GM06990 (cell line): ENCODE results near the gene OSBPL10.
"Not testable (repeated sequence)": the region's sequence is repeated elsewhere in the genome, so short reads cannot be mapped to it uniquely, and the experiment has no call there.

Experiments used
- DNase-seq: peaks from one replicate; pipeline ENCODE4 v3.0.0-alpha.2; 2011; ENCODE audit not compliant: insufficient read length; ENCODE audit errors: extremely low read depth
- H3K27me3 ChIP-seq: replicated peaks from 2 replicates; pipeline ENCODE4 v1.6.0; 2011; ENCODE audit warnings: low read length; ENCODE audit not compliant: control insufficient read depth, insufficient read depth
- H3K36me3 ChIP-seq: 2 replicates; pipeline ENCODE4 v1.5.1; 2011; ENCODE audit warnings: low read length; ENCODE audit not compliant: control insufficient read depth, insufficient read depth
- H3K4me3 ChIP-seq: replicated peaks from 2 replicates; pipeline ENCODE4 v1.5.1; 2011; ENCODE audit warnings: low read depth, mild to moderate bottlenecking, control low read depth, low read length
- TF ChIP-seq, protein P1 (sequence below): IDR thresholded peaks from 2 replicates; pipeline ENCODE4 v1.5.1; 2011; ENCODE audit warnings: low read length, control low read depth, mild to moderate bottlenecking, inconsistent platforms; ENCODE audit not compliant: insufficient read depth, poor library complexity, severe bottlenecking

Gene OSBPL10

DNA sequence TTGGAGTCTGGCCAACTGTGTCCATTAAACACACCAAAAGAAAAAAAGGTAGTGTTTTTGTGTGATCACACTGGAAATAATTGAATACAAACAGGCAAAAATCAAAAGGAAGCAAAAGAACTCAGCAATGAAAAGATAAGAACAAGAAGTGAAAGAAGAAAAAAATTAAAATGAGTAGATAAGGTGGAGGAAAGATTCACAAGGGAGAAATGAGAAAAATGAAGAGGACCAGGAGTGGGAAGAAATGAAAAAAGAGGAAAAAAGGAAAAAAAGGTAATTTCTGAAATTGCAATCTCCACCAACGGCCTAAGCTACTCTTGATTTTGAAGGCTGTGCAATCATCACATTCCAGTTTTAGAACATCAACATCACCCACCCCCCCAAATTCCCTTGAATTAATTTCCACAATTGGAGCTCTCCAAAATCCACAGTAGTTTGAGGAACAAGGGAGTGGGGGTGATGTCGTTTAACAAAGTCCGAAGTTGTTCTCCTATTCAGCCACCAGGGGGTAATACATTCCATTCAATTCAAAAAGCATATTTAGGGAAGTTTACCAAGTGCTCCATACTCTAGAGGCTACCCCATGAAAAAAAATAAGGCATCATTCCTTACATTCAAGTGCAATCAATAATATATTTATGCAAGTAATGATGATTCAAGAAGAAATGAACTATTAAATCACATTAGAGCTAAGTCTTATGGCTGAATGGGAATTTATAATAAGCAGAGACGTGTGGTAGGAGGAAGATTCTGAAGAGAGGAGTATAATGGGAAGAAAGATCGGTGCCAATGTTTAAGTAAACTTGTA lies 37.9 kb upstream of the OSBPL10 start:
- DNase-seq, result no peak
- H3K27me3 ChIP-seq, result no peaks in the 10 kb centered on the region
- TF ChIP-seq, protein P1, sequence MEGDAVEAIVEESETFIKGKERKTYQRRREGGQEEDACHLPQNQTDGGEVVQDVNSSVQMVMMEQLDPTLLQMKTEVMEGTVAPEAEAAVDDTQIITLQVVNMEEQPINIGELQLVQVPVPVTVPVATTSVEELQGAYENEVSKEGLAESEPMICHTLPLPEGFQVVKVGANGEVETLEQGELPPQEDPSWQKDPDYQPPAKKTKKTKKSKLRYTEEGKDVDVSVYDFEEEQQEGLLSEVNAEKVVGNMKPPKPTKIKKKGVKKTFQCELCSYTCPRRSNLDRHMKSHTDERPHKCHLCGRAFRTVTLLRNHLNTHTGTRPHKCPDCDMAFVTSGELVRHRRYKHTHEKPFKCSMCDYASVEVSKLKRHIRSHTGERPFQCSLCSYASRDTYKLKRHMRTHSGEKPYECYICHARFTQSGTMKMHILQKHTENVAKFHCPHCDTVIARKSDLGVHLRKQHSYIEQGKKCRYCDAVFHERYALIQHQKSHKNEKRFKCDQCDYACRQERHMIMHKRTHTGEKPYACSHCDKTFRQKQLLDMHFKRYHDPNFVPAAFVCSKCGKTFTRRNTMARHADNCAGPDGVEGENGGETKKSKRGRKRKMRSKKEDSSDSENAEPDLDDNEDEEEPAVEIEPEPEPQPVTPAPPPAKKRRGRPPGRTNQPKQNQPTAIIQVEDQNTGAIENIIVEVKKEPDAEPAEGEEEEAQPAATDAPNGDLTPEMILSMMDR, result peak; percentile 61
- H3K4me3 ChIP-seq, result no peak overlapping the region
- H3K36me3 ChIP-seq, result no peaks in the 10 kb centered on the region

DNA sequence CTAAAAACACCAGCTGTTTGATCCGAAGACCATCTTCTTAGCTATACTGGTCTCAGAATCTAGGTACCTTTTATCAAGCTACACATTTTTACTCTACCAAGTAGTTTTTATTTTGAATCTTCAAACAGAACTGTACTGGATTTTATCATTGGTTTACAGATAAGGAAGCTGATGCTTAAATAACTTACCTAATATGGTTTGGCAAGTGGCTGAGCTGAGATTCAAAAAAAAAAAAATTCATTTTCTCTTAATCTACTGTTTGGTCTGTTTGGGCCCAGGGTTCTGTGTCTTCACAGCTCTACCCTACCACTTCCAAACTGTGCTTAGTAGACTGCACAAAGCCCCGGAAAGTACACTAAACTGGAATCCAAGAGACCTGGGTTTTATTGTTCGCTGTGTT lies 36.2 kb upstream of the OSBPL10 start:
- TF ChIP-seq, protein P1, result no peak
- Histone ChIP-seq H3K36me3 (no peaks in the 10 kb centered on the region), H3K27me3 (no peaks in the 10 kb centered on the region), H3K4me3 (no peak overlapping the region)
- no peak for DNase-seq

DNA sequence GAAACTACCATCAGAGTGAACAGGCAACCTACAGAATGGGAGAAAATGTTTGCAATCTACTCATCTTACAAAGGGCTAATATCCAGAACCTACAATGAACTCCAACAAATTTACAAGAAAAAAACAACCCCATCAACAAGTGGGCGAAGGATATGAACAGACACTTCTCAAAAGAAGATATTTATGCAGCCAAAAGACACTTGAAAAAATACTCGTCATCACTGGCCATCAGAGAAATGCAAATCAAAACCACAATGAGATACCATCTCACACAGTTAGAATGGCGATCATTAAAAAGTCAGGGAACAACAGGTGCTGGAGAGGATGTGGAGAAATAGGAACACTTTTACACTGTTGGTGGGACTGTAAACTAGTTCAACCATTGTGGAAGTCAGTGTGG lies 34.6 kb upstream of the OSBPL10 start:
- H3K36me3 ChIP-seq, H3K4me3 ChIP-seq, H3K27me3 ChIP-seq, DNase-seq: not testable (repeated sequence)

DNA sequence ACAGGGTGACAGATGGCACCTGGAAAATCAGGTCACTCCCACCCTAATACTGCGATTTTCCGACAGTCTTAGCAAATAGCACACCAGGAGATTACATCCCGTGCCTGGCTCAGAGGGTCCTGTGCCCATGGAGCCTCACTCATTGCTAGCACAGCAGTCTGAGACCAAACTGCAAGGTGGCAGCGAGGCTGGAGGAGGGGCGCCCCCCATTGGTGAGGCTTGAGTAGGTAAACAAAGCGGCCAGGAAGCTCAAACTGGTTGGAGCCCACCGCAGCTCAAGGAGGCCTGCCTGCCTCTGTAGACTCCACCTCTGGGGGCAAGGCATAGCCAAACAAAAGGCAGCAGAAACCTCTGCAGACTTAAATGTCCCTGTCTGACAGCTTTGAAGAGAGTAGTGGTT lies 29.6 kb upstream of the OSBPL10 start:
- not testable (repeated sequence) for DNase-seq, H3K36me3 ChIP-seq, H3K4me3 ChIP-seq, H3K27me3 ChIP-seq

DNA sequence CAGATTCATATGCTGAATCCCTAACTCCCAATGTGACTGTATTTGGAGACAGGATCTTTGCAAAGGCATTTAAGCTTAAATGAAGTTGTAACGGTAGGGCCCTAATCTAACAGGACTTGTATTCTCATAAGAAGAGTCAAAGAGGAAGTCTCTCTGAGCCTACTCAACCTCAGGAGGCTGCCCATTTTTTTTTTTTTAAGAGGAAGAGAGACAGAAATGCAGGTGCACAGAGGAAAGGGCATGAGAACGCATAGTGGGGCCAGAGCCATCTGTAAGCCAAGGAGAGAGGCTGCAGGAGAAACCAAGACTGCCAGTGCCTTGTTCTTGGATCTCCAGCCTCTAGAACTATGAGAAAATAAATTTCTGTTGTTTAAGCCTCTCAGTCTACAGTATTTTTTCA lies 28.9 kb upstream of the OSBPL10 start:
- no peak for DNase-seq
- no peaks in the 10 kb centered on the region; the same call in 1 of the 2 replicates for H3K27me3 ChIP-seq
- TF ChIP-seq, protein P1, result no peak

DNA sequence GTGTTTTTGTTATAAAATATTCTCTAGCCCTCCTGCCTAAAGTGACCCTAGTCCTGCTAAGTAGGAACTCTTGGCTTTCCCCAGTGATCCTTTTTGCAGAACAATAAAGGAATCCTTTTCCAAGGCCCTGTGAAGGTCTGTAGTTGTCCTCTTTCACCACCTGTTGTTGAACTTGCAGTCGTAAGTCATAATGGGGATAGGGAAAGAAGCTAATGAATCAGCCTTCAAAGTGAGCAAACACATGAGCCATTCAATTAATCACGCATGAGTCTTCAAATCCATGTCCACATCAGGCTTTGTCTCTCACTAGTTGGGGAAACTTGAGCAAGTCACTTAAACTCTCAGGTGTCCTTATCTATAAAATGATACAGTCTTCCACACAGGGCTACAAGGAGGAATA lies 28.0 kb upstream of the OSBPL10 start:
- no peaks in the 10 kb centered on the region for H3K36me3 ChIP-seq
- no peaks in the 10 kb centered on the region; the same call in 1 of the 2 replicates for H3K27me3 ChIP-seq
- DNase-seq, result no peak
- no peak overlapping the region for H3K4me3 ChIP-seq
- TF ChIP-seq, protein P1, result no peak

More for the DNA sequence above, 28.9 kb upstream of the OSBPL10 start:
- no peaks in the 10 kb centered on the region for H3K36me3 ChIP-seq
- no peak overlapping the region for H3K4me3 ChIP-seq
